ENCODE results near the gene SHC1. TPM values are rescaled to one million over a fixed set of nuclear protein-coding genes. Genes with fewer than 3 reads are reported as not detected.

The SHC1 gene
- total and polyA plus RNA-seq, 2 experiments from 2014 or later: 117 to 211 TPM

GRCh38 chr1:155010211-155010918, 39.8 kb upstream of the SHC1 start (continued):
- no peak for TF ChIP-seq ZNF462 (CRISPR knock-in tag; IDR thresholded peaks at IDR 0.05)
- TF ChIP-seq EZH2phosphoT487 (IDR thresholded peaks at IDR 0.05; ENCODE audit: unreplicated experiment): no peak
- TF ChIP-seq ETS1 (IDR thresholded peaks at IDR 0.05): no peak
- TF ChIP-seq NANOG (IDR thresholded peaks at IDR 0.05; ENCODE audit: borderline replicate concordance): no peak
- no peak for TF ChIP-seq CREB1 (CRISPR knock-in tag; IDR thresholded peaks at IDR 0.05; ENCODE audit: low read depth)
- TF ChIP-seq ZNF114 (CRISPR knock-in tag; IDR thresholded peaks at IDR 0.05): no peak
- TF ChIP-seq POLR2AphosphoS5 (IDR thresholded peaks at IDR 0.05; ENCODE audit: low read depth): no peak
- no peak for TF ChIP-seq CTCF (conservative IDR thresholded peaks at IDR 0.05; ENCODE audit: low read depth in 2 of 2)
